ENCODE results near the gene SGPL1.

GRCh38 chr10:70905071-70906021, 89.6 kb downstream of the SGPL1 start:
- TF ChIP-seq POLR2A (IDR thresholded peaks at IDR 0.05; ENCODE audit: low read depth, low read length) = no peak
- no peak for TF ChIP-seq POLR2AphosphoS5 (IDR thresholded peaks at IDR 0.05; ENCODE audit: low read depth, low read length)
- no peak for TF ChIP-seq TAF1 (IDR thresholded peaks at IDR 0.05; ENCODE audit: low read depth, low read length)
- TF ChIP-seq SPI1 (IDR thresholded peaks at IDR 0.05; ENCODE audit: low read depth, low read length) = no peak
- TF ChIP-seq POU2F2 (IDR thresholded peaks at IDR 0.05; ENCODE audit: low read depth, low read length) = no peak

Measured in GM12891 (cell line).